Renal cortex interstitium (tissue), 11 donors: Measurements from ENCODE around the gene ROR2. TPM values are rescaled to one million over a fixed set of nuclear protein-coding genes. Genes with fewer than 3 reads are reported as not detected.

Experiments used
- DNase-seq, 11 donors: peaks; one replicate each; pipeline ENCODE4 v3.0.0-alpha.2; 2013; ENCODE audit warnings: low read depth in 9 of 11, low spot score in 4 of 11; ENCODE audit errors: extremely low read depth in 1 of 11
- polyA plus RNA-seq, 3 donors: library from polyadenylated mRNA; unstranded; fragments of 120-200 nt; gene quantifications; one replicate each; pipeline ENCODE4 v1.2.1, GENCODE V29; 2013; ENCODE audit not compliant: insufficient read length in 3 of 3

ROR2 gene
- polyA plus RNA-seq, 3 donors, result 17.4 to 20.5 (median 20.0) TPM

GRCh38 chr9:91958174-91958573, 8.1 kb upstream of the ROR2 start:
- no peak for DNase-seq

GRCh38 chr9:91954841-91955471, 4.9 kb upstream of the ROR2 start:
- DNase-seq, result peak in 2 of 11 donors; percentile 57 to 70

GRCh38 chr9:91953718-91954117, 3.7 kb upstream of the ROR2 start:
- no peak for DNase-seq

- no peak for DNase-seq
Observed at GRCh38 chr9:91951944-91952520, 2.0 kb upstream of the ROR2 start.

- DNase-seq, result no peak
Observed at GRCh38 chr9:91949392-91949945, 559 bp downstream of the ROR2 start.

- peak in 5 of 11 donors; percentile 36 to 70 (median 57) for DNase-seq
Observed at GRCh38 chr9:91948597-91949391, 1.2 kb downstream of the ROR2 start.

GRCh38 chr9:91948101-91948596, 1.9 kb downstream of the ROR2 start:
- DNase-seq, result peak in 1 of 11 donors; percentile 33

- DNase-seq, result no peak
Observed at GRCh38 chr9:91946653-91947488, 3.2 kb downstream of the ROR2 start.

- no peak for DNase-seq
Observed at GRCh38 chr9:91946196-91946595, 3.8 kb downstream of the ROR2 start.

GRCh38 chr9:91945277-91946085, 4.5 kb downstream of the ROR2 start:
- peak in 7 of 11 donors; percentile 40 to 81 (median 72) for DNase-seq

- DNase-seq, result no peak
Observed at GRCh38 chr9:91944711-91945110, 5.3 kb downstream of the ROR2 start.

GRCh38 chr9:91943478-91944470, 6.3 kb downstream of the ROR2 start:
- no peak for DNase-seq

- DNase-seq, result no peak
Observed at GRCh38 chr9:91942201-91942600, 7.8 kb downstream of the ROR2 start.

- DNase-seq, result no peak
Observed at GRCh38 chr9:91939978-91940377, 10.1 kb downstream of the ROR2 start.

- DNase-seq, result no peak
Observed at GRCh38 chr9:91937727-91938126, 12.3 kb downstream of the ROR2 start.

- no peak for DNase-seq
Observed at GRCh38 chr9:91937056-91937455, 13.0 kb downstream of the ROR2 start.
